EL (cell line): Measurements from ENCODE around the gene ZNF677.
"Not testable (repeated sequence)": the region's sequence is repeated elsewhere in the genome, so short reads cannot be mapped to it uniquely, and the experiment has no call there.

Source experiments
- DNase-seq: peaks from one replicate; pipeline ENCODE4 v3.0.0-alpha.2; 2016

The ZNF677 gene

GRCh38 chr19:53254411-53255341 lies at the start of gene ZNF677:
Gene ZNF677, minus strand, starts transcription at chr19:53254873. Its CDS starts 3,323 bp downstream, at chr19:53251550.
- peak; percentile 87 for DNase-seq

GRCh38 chr19:53301341-53301740 lies 46.7 kb upstream of the ZNF677 start:
- not testable (repeated sequence) for DNase-seq

- DNase-seq = no peak
Observed at GRCh38 chr19:53294786-53295441, 40.2 kb upstream of the ZNF677 start.

GRCh38 chr19:53290758-53291549 lies 36.3 kb upstream of the ZNF677 start:
- DNase-seq = no peak

GRCh38 chr19:53285087-53285486 lies 30.4 kb upstream of the ZNF677 start:
- DNase-seq = no peak

GRCh38 chr19:53281947-53282346 lies 27.3 kb upstream of the ZNF677 start:
- DNase-seq = not testable (repeated sequence)

GRCh38 chr19:53275480-53275879 lies 20.8 kb upstream of the ZNF677 start:
- DNase-seq = no peak

- DNase-seq = no peak
Observed at GRCh38 chr19:53272044-53272443, 17.4 kb upstream of the ZNF677 start.

- DNase-seq = not testable (repeated sequence)
Observed at GRCh38 chr19:53269861-53270260, 15.2 kb upstream of the ZNF677 start.

- DNase-seq = not testable (repeated sequence)
Observed at GRCh38 chr19:53267623-53268022, 12.9 kb upstream of the ZNF677 start, which contains the start of gene VN1R4. Gene VN1R4, minus strand, starts transcription at chr19:53267723. Its CDS starts 58 bp downstream, at chr19:53267665.

GRCh38 chr19:53257715-53258342 lies 3.2 kb upstream of the ZNF677 start, which contains the start of gene VN1R2:
Gene VN1R2, plus strand, starts transcription at chr19:53258292. Its CDS starts 84 bp downstream, at chr19:53258376.
- not testable (repeated sequence) for DNase-seq

- DNase-seq = no peak
Observed at GRCh38 chr19:53246498-53246897, 8.2 kb downstream of the ZNF677 start.

GRCh38 chr19:53237114-53237777 lies 17.4 kb downstream of the ZNF677 start:
- no peak for DNase-seq

- DNase-seq = no peak
Observed at GRCh38 chr19:53224606-53225005, 30.1 kb downstream of the ZNF677 start.

GRCh38 chr19:53222716-53223115 lies 32.0 kb downstream of the ZNF677 start:
- not testable (repeated sequence) for DNase-seq

GRCh38 chr19:53212703-53213320 lies 41.9 kb downstream of the ZNF677 start:
- no peak for DNase-seq

- not testable (repeated sequence) for DNase-seq
Observed at GRCh38 chr19:53211554-53211953, 43.1 kb downstream of the ZNF677 start.

GRCh38 chr19:53196777-53197396 lies 57.8 kb downstream of the ZNF677 start:
- peak; percentile 91 for DNase-seq

- peak; percentile 79 for DNase-seq
Observed at GRCh38 chr19:53195265-53195903, 59.3 kb downstream of the ZNF677 start.

GRCh38 chr19:53193535-53194222 lies 61.0 kb downstream of the ZNF677 start:
- DNase-seq = no peak
